ENCODE data around the gene TRPV3. TPM values are rescaled to one million over a fixed set of nuclear protein-coding genes. Genes with fewer than 3 reads are reported as not detected.

The TRPV3 gene
- total and polyA plus RNA-seq, 2 of the 13 experiments (the other 11 are each of a cell fraction or from before 2014, with no cell fraction given), result 0.90 to 1.0 TPM

DNA sequence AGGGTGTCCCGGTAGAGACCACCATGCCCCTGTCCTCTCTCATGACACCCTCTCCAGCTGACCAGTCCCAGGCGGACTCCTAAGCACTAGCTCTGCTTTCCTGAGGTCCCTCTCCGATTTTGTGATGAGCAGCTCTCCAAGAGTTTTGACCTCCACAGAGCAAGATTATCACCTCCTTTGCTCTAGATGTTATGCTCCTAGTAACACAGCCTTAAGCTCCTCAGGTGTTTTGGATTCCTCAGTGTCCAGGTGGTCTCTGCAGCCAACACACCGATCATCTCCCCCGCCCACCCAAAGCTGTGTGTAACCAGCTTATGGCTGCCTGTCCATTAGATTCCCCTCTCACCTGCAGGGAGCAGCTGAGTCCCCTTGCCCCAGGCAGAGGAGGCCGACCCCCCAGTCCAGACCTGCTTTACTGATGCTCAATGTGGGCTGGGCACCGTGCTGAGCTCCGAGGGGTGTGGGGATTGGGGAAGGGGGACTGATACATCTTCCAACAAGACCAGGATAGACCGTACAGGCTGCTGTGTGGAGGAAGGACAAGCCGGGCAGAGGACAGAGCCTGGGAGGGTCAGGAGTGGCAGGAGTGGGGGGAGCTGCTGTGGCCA lies 2.3 kb downstream of the TRPV3 start (continued):
- no peak for TF ChIP-seq KAT2B (IDR thresholded peaks at IDR 0.05; ENCODE audit: borderline replicate concordance, low read depth, low read length)
- TF ChIP-seq SP1 (IDR thresholded peaks at IDR 0.05), result no peak
- TF ChIP-seq SP1 (CRISPR knock-in tag; IDR thresholded peaks at IDR 0.05), result no peak
- TF ChIP-seq ZNF567 (CRISPR knock-in tag; IDR thresholded peaks at IDR 0.05; ENCODE audit: borderline replicate concordance), result no peak
- TF ChIP-seq ZNF782 (CRISPR knock-in tag; IDR thresholded peaks at IDR 0.05; ENCODE audit: borderline replicate concordance), result no peak
- TF ChIP-seq SSRP1 (CRISPR knock-in tag; IDR thresholded peaks at IDR 0.05), result no peak
- no peak for TF ChIP-seq TMF1 (CRISPR knock-in tag; IDR thresholded peaks at IDR 0.05; ENCODE audit: low read depth)
- TF ChIP-seq, protein P1, sequence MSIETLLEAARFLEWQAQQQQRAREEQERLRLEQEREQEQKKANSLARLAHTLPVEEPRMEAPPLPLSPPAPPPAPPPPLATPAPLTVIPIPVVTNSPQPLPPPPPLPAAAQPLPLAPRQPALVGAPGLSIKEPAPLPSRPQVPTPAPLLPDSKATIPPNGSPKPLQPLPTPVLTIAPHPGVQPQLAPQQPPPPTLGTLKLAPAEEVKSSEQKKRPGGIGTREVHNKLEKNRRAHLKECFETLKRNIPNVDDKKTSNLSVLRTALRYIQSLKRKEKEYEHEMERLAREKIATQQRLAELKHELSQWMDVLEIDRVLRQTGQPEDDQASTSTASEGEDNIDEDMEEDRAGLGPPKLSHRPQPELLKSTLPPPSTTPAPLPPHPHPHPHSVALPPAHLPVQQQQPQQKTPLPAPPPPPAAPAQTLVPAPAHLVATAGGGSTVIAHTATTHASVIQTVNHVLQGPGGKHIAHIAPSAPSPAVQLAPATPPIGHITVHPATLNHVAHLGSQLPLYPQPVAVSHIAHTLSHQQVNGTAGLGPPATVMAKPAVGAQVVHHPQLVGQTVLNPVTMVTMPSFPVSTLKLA (IDR thresholded peaks at IDR 0.05), result no peak
- no peak for TF ChIP-seq MAFK (conservative IDR thresholded peaks at IDR 0.05 in 1 of 2, IDR thresholded peaks at IDR 0.05 in 1 of 2; ENCODE audit: low read length in 2 of 2)
- TF ChIP-seq FIP1L1 (IDR thresholded peaks at IDR 0.05; ENCODE audit: borderline replicate concordance, insufficient read depth, low read depth, low read length), result no peak
- no peak for TF ChIP-seq SP2 (CRISPR knock-in tag; IDR thresholded peaks at IDR 0.05)
- TF ChIP-seq MED8 (CRISPR knock-in tag; IDR thresholded peaks at IDR 0.05; ENCODE audit: insufficient replicate concordance), result no peak

DNA sequence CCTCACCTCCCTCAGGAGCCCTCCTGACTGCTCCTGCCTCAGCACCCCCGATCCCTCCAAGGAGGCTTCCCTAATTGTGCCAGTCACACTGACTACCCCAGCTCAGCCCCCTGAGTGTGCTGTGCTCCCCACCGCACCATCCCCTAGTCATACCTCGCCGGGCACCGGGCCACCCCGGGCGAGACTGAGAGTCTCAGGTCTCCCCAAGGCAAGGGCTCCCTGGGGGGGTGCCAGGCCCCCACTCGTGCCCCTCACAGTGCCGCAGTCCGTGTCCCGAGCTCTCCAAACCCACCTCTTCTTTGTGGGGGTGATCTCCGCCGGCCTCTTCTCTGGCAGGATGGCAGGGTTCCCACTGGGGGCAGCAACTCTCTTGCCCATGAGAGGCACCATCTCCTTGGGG lies 3.2 kb downstream of the TRPV3 start:
- H3K4me2 ChIP-seq (ENCODE audit: low read depth, low read length), result no peak overlapping the region
- H3K9ac ChIP-seq (ENCODE audit: insufficient read depth, low read depth, low read length), result no peak overlapping the region
- H4K20me1 ChIP-seq (ENCODE audit: insufficient read depth, low read length), result no peaks in the 10 kb centered on the region
- H3K79me2 ChIP-seq (ENCODE audit: insufficient read depth, low read length), result no peaks in the 10 kb centered on the region
- no peaks in the 10 kb centered on the region for H3K36me3 ChIP-seq (replicated peaks in 1 of 2; ENCODE audit: control insufficient read depth in 1 of 2, insufficient read depth in 2 of 2, low read length in 2 of 2)
- no peak for FAIRE-seq
- H2AFZ ChIP-seq (ENCODE audit: low read length), result no peak overlapping the region
- peaks cover 27% of the 10 kb centered on the region for H3K4me1 ChIP-seq (ENCODE audit: insufficient read depth, low read length)
- no peak for DNase-seq (ENCODE audit: low spot score)
- POLR2A ChIA-PET, result no interaction called here
- no peak overlapping the region for H3K4me3 ChIP-seq (replicated peaks in 1 of 3; ENCODE audit: insufficient read depth in 1 of 3, low read depth in 2 of 3, low read length in 3 of 3)
- CTCF ChIA-PET (ENCODE audit: low intra/inter-chr PET ratio, low total read pairs), result no interaction called here
- peaks cover 6 to 29% of the 10 kb centered on the region in 2 experiments; a peak in 4 of 5 replicates for H3K27me3 ChIP-seq (ENCODE audit: control insufficient read depth in 1 of 2, insufficient read depth in 2 of 2, low read length in 2 of 2)
- intact Hi-C loops (cut with micrococcal nuclease; ENCODE audit: unreplicated experiment) (no loop called here), in situ Hi-C loops (cut with HindIII; ENCODE audit: extremely low pct_ligation_motif_present, low pct_unique_long_range_greater_than_20kb) (no loop called here)
- 53% methylated on average over 13 of the region's 13 CpGs for WGBS (ENCODE audit: low lambda C conversion rate)
- BruUV-seq (replicated peaks), result no TSS peak
- H3K27ac ChIP-seq (ENCODE audit: extremely low read length, insufficient read depth, low read length), result no peak overlapping the region
- H3K9me3 ChIP-seq (ENCODE audit: low read length), result no peaks in the 10 kb centered on the region
- ATAC-seq, result no peak
- TF ChIP-seq, protein P2, sequence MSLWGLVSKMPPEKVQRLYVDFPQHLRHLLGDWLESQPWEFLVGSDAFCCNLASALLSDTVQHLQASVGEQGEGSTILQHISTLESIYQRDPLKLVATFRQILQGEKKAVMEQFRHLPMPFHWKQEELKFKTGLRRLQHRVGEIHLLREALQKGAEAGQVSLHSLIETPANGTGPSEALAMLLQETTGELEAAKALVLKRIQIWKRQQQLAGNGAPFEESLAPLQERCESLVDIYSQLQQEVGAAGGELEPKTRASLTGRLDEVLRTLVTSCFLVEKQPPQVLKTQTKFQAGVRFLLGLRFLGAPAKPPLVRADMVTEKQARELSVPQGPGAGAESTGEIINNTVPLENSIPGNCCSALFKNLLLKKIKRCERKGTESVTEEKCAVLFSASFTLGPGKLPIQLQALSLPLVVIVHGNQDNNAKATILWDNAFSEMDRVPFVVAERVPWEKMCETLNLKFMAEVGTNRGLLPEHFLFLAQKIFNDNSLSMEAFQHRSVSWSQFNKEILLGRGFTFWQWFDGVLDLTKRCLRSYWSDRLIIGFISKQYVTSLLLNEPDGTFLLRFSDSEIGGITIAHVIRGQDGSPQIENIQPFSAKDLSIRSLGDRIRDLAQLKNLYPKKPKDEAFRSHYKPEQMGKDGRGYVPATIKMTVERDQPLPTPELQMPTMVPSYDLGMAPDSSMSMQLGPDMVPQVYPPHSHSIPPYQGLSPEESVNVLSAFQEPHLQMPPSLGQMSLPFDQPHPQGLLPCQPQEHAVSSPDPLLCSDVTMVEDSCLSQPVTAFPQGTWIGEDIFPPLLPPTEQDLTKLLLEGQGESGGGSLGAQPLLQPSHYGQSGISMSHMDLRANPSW (CRISPR knock-in tag; IDR thresholded peaks at IDR 0.05; ENCODE audit: borderline replicate concordance), result no peak
- TF ChIP-seq, protein P3, sequence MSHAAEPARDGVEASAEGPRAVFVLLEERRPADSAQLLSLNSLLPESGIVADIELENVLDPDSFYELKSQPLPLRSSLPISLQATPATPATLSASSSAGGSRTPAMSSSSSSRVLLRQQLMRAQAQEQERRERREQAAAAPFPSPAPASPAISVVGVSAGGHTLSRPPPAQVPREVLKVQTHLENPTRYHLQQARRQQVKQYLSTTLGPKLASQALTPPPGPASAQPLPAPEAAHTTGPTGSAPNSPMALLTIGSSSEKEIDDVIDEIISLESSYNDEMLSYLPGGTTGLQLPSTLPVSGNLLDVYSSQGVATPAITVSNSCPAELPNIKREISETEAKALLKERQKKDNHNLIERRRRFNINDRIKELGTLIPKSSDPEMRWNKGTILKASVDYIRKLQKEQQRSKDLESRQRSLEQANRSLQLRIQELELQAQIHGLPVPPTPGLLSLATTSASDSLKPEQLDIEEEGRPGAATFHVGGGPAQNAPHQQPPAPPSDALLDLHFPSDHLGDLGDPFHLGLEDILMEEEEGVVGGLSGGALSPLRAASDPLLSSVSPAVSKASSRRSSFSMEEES (CRISPR knock-in tag; IDR thresholded peaks at IDR 0.05), result no peak
- TF ChIP-seq SMAD9 (CRISPR knock-in tag; IDR thresholded peaks at IDR 0.05), result no peak
- TF ChIP-seq, protein P4, sequence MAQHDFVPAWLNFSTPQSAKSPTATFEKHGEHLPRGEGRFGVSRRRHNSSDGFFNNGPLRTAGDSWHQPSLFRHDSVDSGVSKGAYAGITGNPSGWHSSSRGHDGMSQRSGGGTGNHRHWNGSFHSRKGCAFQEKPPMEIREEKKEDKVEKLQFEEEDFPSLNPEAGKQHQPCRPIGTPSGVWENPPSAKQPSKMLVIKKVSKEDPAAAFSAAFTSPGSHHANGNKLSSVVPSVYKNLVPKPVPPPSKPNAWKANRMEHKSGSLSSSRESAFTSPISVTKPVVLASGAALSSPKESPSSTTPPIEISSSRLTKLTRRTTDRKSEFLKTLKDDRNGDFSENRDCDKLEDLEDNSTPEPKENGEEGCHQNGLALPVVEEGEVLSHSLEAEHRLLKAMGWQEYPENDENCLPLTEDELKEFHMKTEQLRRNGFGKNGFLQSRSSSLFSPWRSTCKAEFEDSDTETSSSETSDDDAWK (CRISPR knock-in tag; IDR thresholded peaks at IDR 0.05), result no peak
- TF ChIP-seq, protein P5, sequence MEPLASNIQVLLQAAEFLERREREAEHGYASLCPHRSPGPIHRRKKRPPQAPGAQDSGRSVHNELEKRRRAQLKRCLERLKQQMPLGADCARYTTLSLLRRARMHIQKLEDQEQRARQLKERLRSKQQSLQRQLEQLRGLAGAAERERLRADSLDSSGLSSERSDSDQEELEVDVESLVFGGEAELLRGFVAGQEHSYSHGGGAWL (CRISPR knock-in tag; IDR thresholded peaks at IDR 0.05), result no peak
